PC-9 (cell line): ENCODE results near the gene DGKD. TPM values are rescaled to one million over a fixed set of nuclear protein-coding genes. Genes with fewer than 3 reads are reported as not detected.
"Not testable (repeated sequence)": the region's sequence is repeated elsewhere in the genome, so short reads cannot be mapped to it uniquely, and the experiment has no call there.

Experiments used
- BruUV-seq: library from RNA; stranded (reverse); fragments of 400-500 nt; replicated peaks from 2 replicates; lab custom pipeline; 2021; lab: Mats Ljungman, UMichigan
- CTCF ChIA-PET: fragments of 300-600 bp; sonication (Branson Sonifier 250); formaldehyde crosslinking; loops from one replicate; lab custom pipeline; 2022; ENCODE audit warnings: antibody characterized with exemption; lab: Charles Lee
- POLR2A ChIA-PET: fragments of 300-600 bp; sonication (Branson Sonifier 250); formaldehyde crosslinking; loops from one replicate; lab custom pipeline; 2022; ENCODE audit warnings: antibody characterized with exemption; ENCODE audit not compliant: unreplicated experiment; lab: Charles Lee
- DNase-seq, 2 experiments: peaks; one replicate each; pipeline versions ENCODE4 v3.0.0 to v3.0.0-alpha.2; 2015 to 2022; ENCODE audit warnings: mixed read lengths in 1 of 2
- H2AFZ ChIP-seq: fragments of 200-600 bp; sonication (generic); 2 replicates; pipeline ENCODE4 v1.8.1; 2017; ENCODE audit warnings: antibody characterized with exemption
- H3F3A ChIP-seq: fragments of 200-600 bp; sonication (generic); 2 replicates; pipeline ENCODE4 v1.8.1; 2017; ENCODE audit warnings: antibody characterized with exemption, mild to moderate bottlenecking, low read depth; ENCODE audit not compliant: insufficient read depth
- H3K27ac ChIP-seq: fragments of 200-600 bp; sonication (generic); 2 replicates; pipeline ENCODE4 v1.6.1; 2016; ENCODE audit warnings: mixed run types
- H3K27me3 ChIP-seq: fragments of 200-600 bp; sonication (generic); 2 replicates; pipeline ENCODE4 v1.6.1; 2016; ENCODE audit warnings: low read depth, mixed run types; ENCODE audit not compliant: insufficient read depth
- H3K36me3 ChIP-seq: fragments of 200-600 bp; sonication (generic); 2 replicates; pipeline ENCODE4 v1.6.1; 2016; ENCODE audit warnings: low read depth, mixed run types
- H3K4me1 ChIP-seq: fragments of 200-600 bp; sonication (generic); replicated peaks from 2 replicates; pipeline ENCODE4 v1.6.1; 2016; ENCODE audit warnings: mixed run types; ENCODE audit not compliant: insufficient read depth
- H3K4me2 ChIP-seq: fragments of 200-600 bp; sonication (generic); 2 replicates; pipeline ENCODE4 v1.6.1; 2017; ENCODE audit warnings: mixed run types
- H3K4me3 ChIP-seq: fragments of 200-600 bp; sonication (generic); 2 replicates; pipeline ENCODE4 v1.6.1; 2016; ENCODE audit warnings: mixed run types
- H3K79me2 ChIP-seq: fragments of 200-600 bp; sonication (generic); 2 replicates; pipeline ENCODE4 v1.6.1; 2017; ENCODE audit warnings: low read depth, mixed run types
- H3K9me2 ChIP-seq: fragments of 200-600 bp; sonication (generic); 2 replicates; pipeline ENCODE4 v1.8.1; 2017; ENCODE audit warnings: mild to moderate bottlenecking; ENCODE audit not compliant: insufficient read depth
- H3K9me3 ChIP-seq: fragments of 200-600 bp; sonication (generic); 2 replicates; pipeline ENCODE4 v1.8.1; 2016; ENCODE audit warnings: low read depth; ENCODE audit not compliant: insufficient read depth
- H4K20me1 ChIP-seq: fragments of 200-600 bp; sonication (generic); 2 replicates; pipeline ENCODE4 v1.8.1; 2017; ENCODE audit not compliant: insufficient read depth
- CTCF ChIP-seq: fragments of 200-600 bp; sonication (generic); conservative IDR thresholded peaks from 2 replicates; pipeline ENCODE4 v1.6.1; 2017; ENCODE audit warnings: mixed run types, antibody characterized with exemption, mild to moderate bottlenecking, moderate library complexity
- EZH2 ChIP-seq: fragments of 200-600 bp; sonication (generic); IDR thresholded peaks from 2 replicates; pipeline ENCODE4 v1.8.0; 2017; ENCODE audit warnings: antibody characterized with exemption, low read depth
- intact Hi-C: fragments of 100-400 bp; cut with micrococcal nuclease; formaldehyde crosslinking; loops from one replicate; pipeline ENCODE4 v1.10.0; 2022; ENCODE audit not compliant: unreplicated experiment
- total RNA-seq: library from RNA; stranded (reverse); gene quantifications from 2 replicates; pipeline ENCODE4 v1.2.3, GENCODE V29; 2021

Gene DGKD
- total RNA-seq, 1 experiment from 2014 or later: 59.5 TPM

- Histone ChIP-seq H4K20me1 (no peaks in the 10 kb centered on the region), H3K27me3 (no peaks in the 10 kb centered on the region), H3K4me1 (peaks cover 17% of the 10 kb centered on the region), H3K9me2 (no peaks in the 10 kb centered on the region), H3K27ac (no peak overlapping the region), H3F3A (peaks cover 9% of the 10 kb centered on the region; the same call in 1 of the 2 replicates), H3K4me2 (no peak overlapping the region), H3K4me3 (no peak overlapping the region), H3K9me3 (no peaks in the 10 kb centered on the region), H3K36me3 (no peaks in the 10 kb centered on the region), H3K79me2 (no peaks in the 10 kb centered on the region), H2AFZ (no peak overlapping the region)
- DNase-seq: no peak
- TF ChIP-seq CTCF (no peak), EZH2 (no peak)
- intact Hi-C loops: no loop called here
- POLR2A ChIA-PET: no interaction called here
- BruUV-seq: no TSS peak
- CTCF ChIA-PET: no interaction called here
These were observed 19.4 kb upstream of the DGKD start for GRCh38 chr2:233334915-233335314.

- Histone ChIP-seq H3K4me1 (peaks cover 23% of the 10 kb centered on the region), H3F3A (peaks cover 10% of the 10 kb centered on the region; the same call in 1 of the 2 replicates)
- H3K4me3 ChIP-seq, DNase-seq, H3K79me2 ChIP-seq, H3K9me3 ChIP-seq, H3K4me2 ChIP-seq, POLR2A ChIA-PET, intact Hi-C loops, CTCF ChIA-PET, H4K20me1 ChIP-seq, H3K36me3 ChIP-seq, H2AFZ ChIP-seq, H3K9me2 ChIP-seq, H3K27me3 ChIP-seq, H3K27ac ChIP-seq, BruUV-seq: not testable (repeated sequence)
These were observed 18.2 kb upstream of the DGKD start for GRCh38 chr2:233336091-233336490.

- POLR2A ChIA-PET: no interaction called here
These were observed 17.8 kb upstream of the DGKD start for GRCh38 chr2:233336541-233336940.

More at GRCh38 chr2:233336541-233336940, 17.8 kb upstream of the DGKD start:
- H3K4me2 ChIP-seq: no peak overlapping the region
- H3K4me3 ChIP-seq: no peak overlapping the region
- no peak for DNase-seq
- H3K27me3 ChIP-seq: no peaks in the 10 kb centered on the region
- no peak overlapping the region for H2AFZ ChIP-seq
- peaks cover 23% of the 10 kb centered on the region for H3K4me1 ChIP-seq
- intact Hi-C loops: no loop called here
- TF ChIP-seq EZH2 (no peak), CTCF (no peak)
- CTCF ChIA-PET: no interaction called here
- no peaks in the 10 kb centered on the region for H4K20me1 ChIP-seq
- no peaks in the 10 kb centered on the region; the same call in 1 of the 2 replicates for H3K9me3 ChIP-seq
- H3K9me2 ChIP-seq: no peaks in the 10 kb centered on the region
- peaks cover 10% of the 10 kb centered on the region; the same call in 1 of the 2 replicates for H3F3A ChIP-seq
- no peak overlapping the region for H3K27ac ChIP-seq
- BruUV-seq: no TSS peak
- no peaks in the 10 kb centered on the region for H3K36me3 ChIP-seq
- no peaks in the 10 kb centered on the region for H3K79me2 ChIP-seq
